Kidney (tissue), 14 donors: ENCODE results near the gene KRTAP12-1. TPM values are rescaled to one million over a fixed set of nuclear protein-coding genes. Genes with fewer than 3 reads are reported as not detected.

ENCODE experiments used
- DNase-seq, 5 donors: peaks; one replicate each; pipeline ENCODE4 v3.0.0-alpha.2; 2013 to 2020
- FAIRE-seq: peaks from 2 replicates; lab custom pipeline; 2012; peaks lifted over from hg19 to GRCh38; lab: Jason Lieb, UNC
- H3K27ac ChIP-seq, 2 donors: one replicate each; pipeline ENCODE4 v1.7.0; 2013; ENCODE audit warnings: low read depth in 2 of 2, low read length in 2 of 2, inconsistent platforms in 1 of 2
- H3K27me3 ChIP-seq: one replicate; pipeline ENCODE4 v1.7.1; 2013; ENCODE audit warnings: low read length, inconsistent platforms; ENCODE audit not compliant: control insufficient read depth, insufficient read depth
- H3K36me3 ChIP-seq, 3 donors: one replicate each; pipeline versions ENCODE4 v1.7.0 to v1.7.1; 2013; ENCODE audit warnings: low read length in 3 of 3, control low read depth in 1 of 3, inconsistent platforms in 1 of 3; ENCODE audit not compliant: insufficient read depth in 3 of 3, control insufficient read depth in 2 of 3
- H3K4me1 ChIP-seq, 3 donors: one replicate each; pipeline versions ENCODE4 v1.7.0 to v1.7.1; 2013; ENCODE audit warnings: low read length in 3 of 3, inconsistent platforms in 1 of 3, low read depth in 1 of 3; ENCODE audit not compliant: control insufficient read depth in 2 of 3, insufficient read depth in 2 of 3
- H3K4me3 ChIP-seq, 3 donors: one replicate each; pipeline versions ENCODE4 v1.7.0 to v1.8.1; 2013; ENCODE audit warnings: low read length in 3 of 3, control low read depth in 1 of 3, inconsistent platforms in 1 of 3
- H3K9ac ChIP-seq, 3 donors: one replicate each; pipeline versions ENCODE4 v1.7.0 to v1.7.1; 2013; ENCODE audit warnings: low read length in 3 of 3, control low read depth in 1 of 3, inconsistent platforms in 1 of 3
- H3K9me3 ChIP-seq, 3 donors: one replicate each; pipeline versions ENCODE4 v1.7.0 to v1.7.1; 2013; ENCODE audit warnings: low read length in 3 of 3, control low read depth in 1 of 3, inconsistent platforms in 1 of 3; ENCODE audit not compliant: control insufficient read depth in 2 of 3, insufficient read depth in 1 of 3
- CTCF ChIP-seq: IDR thresholded peaks from 3 replicates; pipeline ENCODE4 v1.5.1; 2012; ENCODE audit warnings: mild to moderate bottlenecking, moderate library complexity, borderline replicate concordance; ENCODE audit not compliant: insufficient read depth; ENCODE audit errors: extremely low read depth
- intact Hi-C: fragments of 100-400 bp; cut with DNase I; formaldehyde crosslinking; loops from one replicate; pipeline ENCODE4 v1.11.1; 2022
- polyA plus RNA-seq: library from polyadenylated mRNA; stranded (reverse); fragments of 350-450 nt; fragmentation: Illumina TruSeq; extraction: RNeasy Lipid Tissue Mini Kit (QIAGEN cat#74804); gene quantifications from one replicate; pipeline ENCODE4 v1.2.3, GENCODE V29; 2014; ENCODE audit warnings: low read depth, low replicate concordance; ENCODE audit not compliant: insufficient read depth
- total RNA-seq: library from RNA; stranded (reverse); fragmentation: NEBNext Ultra II Directional; extraction: Animal tissue kit (Norgen Biotek cat#: 25700); gene quantifications from one replicate; pipeline ENCODE4 v1.2.1, GENCODE V29; 2021
- donor health status: control.
- donor health status: control.
- donor health status: control.
- donor health status: control.
- donor health status: control.
- donor health status: DM: yes; HTN: yes; CAD: no.
- donor health status: Normal renal cell carcinoma (clear cell type).

The KRTAP12-1 gene
- total and polyA plus RNA-seq, 2 donors from 2014 or later = not detected

GRCh38 chr21:44723177-44724131 lies 41.5 kb upstream of the KRTAP12-1 start:
- Histone ChIP-seq H3K9me3 (no peaks in the 10 kb centered on the region), H3K4me3 (no peak overlapping the region), H3K27ac (no peak overlapping the region), H3K4me1 (peaks cover 0 to 2% (median 0%) of the 10 kb centered on the region in 3 donors), H3K36me3 (no peaks in the 10 kb centered on the region), H3K27me3 (no peaks in the 10 kb centered on the region), H3K9ac (no peak overlapping the region)
- FAIRE-seq = no peak
- intact Hi-C loops = no loop called here
- TF ChIP-seq CTCF = no peak
- peak; percentile 68 to 91 (median 87) for DNase-seq

- no peaks in the 10 kb centered on the region for H3K9me3 ChIP-seq
- DNase-seq (peak in 3 of 5 donors; percentile 40 to 69 (median 54)), FAIRE-seq (no peak)
- TF ChIP-seq CTCF = no peak
- no peak overlapping the region for H3K27ac ChIP-seq
- H3K4me3 ChIP-seq = no peak overlapping the region
- no peaks in the 10 kb centered on the region for H3K36me3 ChIP-seq
- intact Hi-C loops = no loop called here
- H3K27me3 ChIP-seq = no peaks in the 10 kb centered on the region
- no peak overlapping the region for H3K9ac ChIP-seq
- peaks cover 0 to 2% (median 0%) of the 10 kb centered on the region in 3 donors for H3K4me1 ChIP-seq
These were observed 40.8 kb upstream of the KRTAP12-1 start for GRCh38 chr21:44722731-44723130.

- Histone ChIP-seq H3K9ac (no peak overlapping the region), H3K36me3 (no peaks in the 10 kb centered on the region), H3K4me3 (no peak overlapping the region), H3K4me1 (peaks cover 0 to 2% (median 0%) of the 10 kb centered on the region in 3 donors), H3K9me3 (no peaks in the 10 kb centered on the region), H3K27ac (no peak overlapping the region), H3K27me3 (no peaks in the 10 kb centered on the region)
- intact Hi-C loops = no loop called here
- no peak for DNase-seq
- no peak for TF ChIP-seq CTCF
- no peak for FAIRE-seq
These were observed 38.2 kb upstream of the KRTAP12-1 start for GRCh38 chr21:44720170-44720569.
